HG02840 (cell line): ENCODE data around the gene PRKAG2.

Source experiments
- ATAC-seq: cut with Tn5 transposase; IDR thresholded peaks from one replicate; pipeline ENCODE4 v1.9.1; 2021; ENCODE audit warnings: mild to moderate bottlenecking, moderate library complexity, moderate number of reproducible peaks; ENCODE audit not compliant: unreplicated experiment, low FRiP score

Gene PRKAG2

DNA sequence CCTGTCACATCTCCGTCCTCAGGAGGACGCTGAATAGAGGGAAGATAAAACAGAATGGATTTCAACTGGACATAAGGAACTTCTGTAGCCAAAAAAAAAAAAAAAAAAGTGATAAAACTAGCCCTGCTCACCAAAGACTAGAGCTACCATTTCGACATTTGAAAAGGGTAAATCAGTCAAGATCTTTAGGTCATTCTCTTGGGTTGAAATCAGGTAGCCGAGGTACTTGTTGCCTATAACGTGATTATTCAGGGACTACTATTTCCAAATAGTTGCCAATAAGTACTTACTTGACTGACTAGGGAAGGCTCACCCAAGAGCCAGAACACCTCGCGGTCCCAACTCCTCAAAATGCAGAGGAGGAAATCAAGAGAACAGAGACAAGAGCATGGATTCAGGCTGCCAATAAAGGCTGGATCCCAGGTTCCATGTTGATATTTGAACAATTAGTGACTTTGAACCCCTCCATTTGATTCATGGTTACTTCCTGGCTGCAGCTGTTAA is 359.3 kb downstream of the PRKAG2 start:
- ATAC-seq, result no peak

DNA sequence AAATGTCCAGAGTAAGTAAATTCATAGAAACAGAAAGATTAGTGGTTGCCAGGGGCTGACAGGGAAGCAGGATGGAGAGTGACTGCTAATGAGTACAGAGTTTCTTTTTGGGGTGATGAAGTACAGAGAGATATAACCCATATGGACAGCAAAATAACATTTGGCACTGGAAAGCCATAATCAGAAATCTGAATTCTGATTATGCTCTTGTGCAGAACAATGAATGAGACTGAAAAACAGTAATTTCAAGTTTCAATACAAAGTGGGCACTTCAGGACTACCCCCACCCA is 361.7 kb downstream of the PRKAG2 start:
- ATAC-seq, result no peak

DNA sequence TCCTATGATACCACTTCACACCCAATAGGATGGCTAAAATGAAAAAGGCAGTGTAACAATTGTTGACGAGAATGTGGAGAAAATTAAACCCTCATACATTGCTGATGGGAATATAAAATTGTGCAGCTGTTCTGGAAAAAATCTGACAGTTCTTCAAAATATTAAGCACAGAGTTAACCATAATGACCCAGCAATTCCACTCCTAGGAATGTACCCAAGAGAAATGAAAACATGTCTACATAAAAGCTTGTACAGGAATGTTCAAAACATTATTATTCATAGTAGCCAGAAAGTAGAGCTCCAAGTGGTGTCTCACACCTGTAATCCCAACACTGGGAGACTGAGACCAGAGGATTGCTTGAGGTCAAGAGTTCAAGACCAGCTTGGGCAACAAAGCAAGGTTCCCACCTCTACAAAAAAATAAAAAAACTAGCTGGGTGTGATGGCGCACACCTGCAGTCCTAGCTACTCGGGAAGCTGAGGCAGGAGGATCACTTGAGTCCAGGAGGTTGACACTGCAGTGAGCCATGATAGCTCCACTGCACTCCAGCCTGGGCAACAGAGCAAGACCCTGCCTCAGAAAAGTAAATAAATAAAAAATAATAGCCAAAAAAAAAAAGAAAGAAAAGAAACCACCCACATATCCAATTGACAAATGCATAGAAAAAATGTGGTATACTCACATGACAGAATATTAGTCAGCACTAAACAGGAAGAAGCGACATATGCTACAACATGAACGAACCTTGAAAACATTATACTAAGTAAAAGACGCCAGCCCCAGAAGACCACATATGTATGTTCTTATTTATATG is 362.2 kb downstream of the PRKAG2 start:
- no peak for ATAC-seq

DNA sequence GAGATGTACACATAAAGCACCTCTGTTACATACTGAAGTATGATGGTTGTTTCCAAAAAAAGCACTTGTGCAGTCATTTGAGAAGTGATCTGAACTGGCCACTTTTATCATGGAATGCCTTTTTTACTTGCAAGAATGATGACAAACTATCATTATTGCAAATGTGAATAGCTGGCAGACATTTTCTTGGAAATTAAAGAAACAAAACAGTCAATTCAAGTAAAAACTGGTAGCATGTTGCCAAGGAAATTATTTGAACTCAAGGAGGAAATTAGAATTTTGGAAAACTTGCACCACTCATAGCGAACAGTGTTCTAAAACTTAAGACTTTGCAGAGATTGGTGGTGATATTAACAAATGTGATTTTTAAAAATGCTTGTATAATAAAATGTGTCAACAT is 363.8 kb downstream of the PRKAG2 start:
- ATAC-seq, result no peak

DNA sequence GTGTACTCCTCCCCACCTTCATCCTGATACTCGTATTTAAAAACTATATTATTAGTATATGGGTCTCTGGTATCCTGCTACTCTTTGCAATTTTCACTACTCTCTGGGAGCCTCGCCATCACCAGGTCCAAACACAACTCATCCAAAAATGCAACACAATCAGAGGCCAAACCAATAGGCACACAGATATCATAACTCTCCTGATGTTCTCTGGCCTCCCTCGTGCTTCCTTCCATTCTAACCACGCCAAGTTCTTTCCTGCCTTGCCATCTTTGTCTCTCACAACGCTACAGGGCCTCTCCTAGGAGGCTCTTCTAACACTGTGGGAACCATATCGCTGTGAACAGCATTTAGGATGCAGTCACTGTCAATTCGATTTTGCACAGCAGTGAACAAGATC is 364.6 kb downstream of the PRKAG2 start:
- ATAC-seq, result no peak

DNA sequence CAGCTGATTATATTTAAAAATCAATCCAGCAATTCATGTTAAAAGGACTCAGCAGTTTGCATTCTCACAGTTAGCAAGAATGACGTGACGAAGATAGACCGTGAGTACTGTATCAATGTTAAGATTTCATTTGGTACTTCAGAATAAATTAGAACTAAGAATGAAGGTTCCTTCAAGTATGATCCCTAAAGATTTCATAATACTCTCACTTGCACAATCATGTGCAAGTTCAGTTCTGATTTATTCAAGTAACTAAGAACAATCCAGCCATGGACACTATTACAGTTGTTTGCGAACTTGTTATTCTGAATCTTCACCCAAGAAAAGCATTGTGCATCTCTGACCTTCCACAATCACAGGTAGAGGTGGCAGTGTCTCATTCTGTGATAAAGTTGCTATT is 365.0 kb downstream of the PRKAG2 start:
- ATAC-seq, result no peak

DNA sequence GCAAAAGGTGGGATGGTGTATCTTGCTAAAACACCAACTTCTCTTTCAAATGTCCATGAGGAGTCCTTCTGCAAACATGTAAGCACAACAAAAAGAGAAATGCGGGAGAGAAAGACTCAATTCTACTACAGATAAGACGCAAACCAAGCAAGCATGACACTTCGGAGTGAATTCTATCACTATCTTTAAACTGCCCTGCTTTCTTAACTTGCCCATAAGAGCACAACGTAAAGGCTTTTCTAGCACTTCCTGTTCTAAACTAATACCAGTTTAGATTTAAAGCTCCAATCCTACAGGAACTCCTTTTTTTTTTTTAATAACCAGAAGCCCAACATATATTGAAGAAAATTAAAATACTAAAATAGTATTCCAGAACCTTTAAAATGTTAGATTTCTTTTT is 365.6 kb downstream of the PRKAG2 start:
- ATAC-seq, result no peak

DNA sequence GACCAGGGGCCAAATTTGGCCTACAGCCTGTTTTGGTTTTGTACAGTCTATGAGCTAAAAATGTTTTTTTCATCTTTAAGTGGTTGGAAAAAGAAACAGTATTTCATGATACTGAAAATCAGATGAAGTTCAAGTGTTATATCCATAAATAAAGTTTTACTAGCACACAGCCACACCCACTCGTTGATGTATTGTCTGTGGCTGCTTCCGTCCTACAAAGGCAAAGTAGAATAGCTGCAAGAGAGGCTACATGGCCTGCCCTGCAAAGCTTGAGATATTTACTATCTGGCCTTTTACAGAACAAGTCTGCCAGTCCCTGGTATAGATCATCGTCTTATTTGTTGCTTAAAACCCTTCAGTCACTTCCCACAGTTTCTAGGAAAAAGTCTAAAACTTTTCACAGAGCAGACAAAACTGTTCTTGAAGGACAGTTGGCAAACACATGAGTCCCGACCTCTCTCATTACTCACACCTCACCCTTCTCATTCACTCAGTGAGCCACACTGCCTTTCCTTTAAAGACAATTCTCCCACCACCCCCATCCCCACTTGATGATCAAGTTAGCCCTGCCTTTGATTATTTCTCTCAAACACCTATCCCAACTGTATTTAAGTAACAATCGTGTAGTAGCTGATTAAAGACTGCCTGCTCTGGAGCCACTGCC is 367.1 kb downstream of the PRKAG2 start:
- no peak for ATAC-seq

DNA sequence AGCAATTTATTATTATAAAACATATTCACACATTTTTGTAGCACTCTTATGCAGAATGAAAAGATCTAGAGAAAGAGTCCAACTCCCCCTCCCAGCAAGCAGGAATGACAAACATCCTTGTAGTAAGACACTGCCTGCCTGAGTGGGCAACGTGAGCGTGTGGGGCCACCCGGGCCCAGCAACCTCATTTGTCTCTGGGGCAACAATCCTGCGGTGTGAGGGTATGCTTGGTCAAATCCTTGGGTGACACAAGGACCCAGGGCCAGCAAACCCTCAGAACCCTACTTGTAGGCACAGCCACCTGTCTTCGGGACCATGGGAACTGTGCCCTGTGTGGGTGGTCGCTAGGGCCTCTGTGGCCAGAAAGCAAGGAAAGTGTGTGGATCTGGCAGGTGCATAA is 367.9 kb downstream of the PRKAG2 start:
- ATAC-seq, result no peak

DNA sequence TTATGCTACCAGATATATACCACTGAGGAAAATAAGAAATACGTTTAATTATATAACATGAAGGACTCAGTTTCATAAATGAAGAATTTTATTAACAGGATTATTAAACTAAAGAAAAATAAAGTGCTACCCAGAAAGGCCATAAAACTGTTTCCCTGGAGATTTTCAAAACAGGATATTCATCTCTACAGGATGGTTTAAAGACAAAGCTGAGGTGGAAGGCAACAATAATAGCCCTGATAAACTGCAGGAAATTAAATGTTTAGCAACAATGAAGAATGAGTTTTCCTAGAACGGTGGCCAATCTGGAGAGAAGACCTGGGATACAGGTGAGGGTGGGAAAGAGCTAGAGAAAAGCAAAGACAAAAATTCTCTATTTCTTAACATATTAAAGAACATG is 369.1 kb downstream of the PRKAG2 start:
- no peak for ATAC-seq

DNA sequence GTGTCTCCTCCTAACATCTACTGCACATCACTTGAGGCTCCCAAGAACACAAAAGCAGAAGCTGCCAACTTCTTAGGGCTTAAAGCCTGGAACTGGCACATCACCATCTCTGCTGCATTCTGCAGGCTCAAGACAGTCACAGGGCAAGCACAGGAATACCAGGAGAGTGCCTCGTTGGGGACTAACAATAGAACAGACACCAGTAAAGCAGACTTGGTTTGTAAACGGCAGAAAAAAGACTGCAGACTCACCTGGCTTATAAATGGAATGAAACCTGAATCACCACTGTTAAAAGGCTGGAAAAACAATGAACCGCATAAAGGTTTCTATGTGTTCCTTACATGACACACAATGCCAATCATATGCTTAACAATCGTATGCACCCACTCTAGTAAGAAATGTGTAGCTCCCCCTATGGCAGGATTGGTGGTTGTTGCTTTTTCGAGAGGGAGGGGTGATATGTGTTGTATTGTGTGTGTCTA is 370.0 kb downstream of the PRKAG2 start:
- no peak for ATAC-seq
